HG03571 (cell line): Measurements from ENCODE around the gene DEF6.

Experiments
- ATAC-seq: cut with Tn5 transposase; IDR thresholded peaks from one replicate; pipeline ENCODE4 v1.9.1; 2021; ENCODE audit not compliant: unreplicated experiment

The DEF6 gene

GRCh38 chr6:35342258-35343091 lies 44.9 kb downstream of the DEF6 start, which contains the start of gene PPARD:
Gene PPARD, plus strand, starts transcription at chr6:35342558. Its CDS starts 68,530 bp downstream, at chr6:35411088.
- ATAC-seq: peak; percentile 89

- ATAC-seq: no peak
These were observed 45.6 kb downstream of the DEF6 start for GRCh38 chr6:35343092-35343834.

- ATAC-seq: no peak
These were observed 46.4 kb downstream of the DEF6 start for GRCh38 chr6:35343835-35344550.

- ATAC-seq: no peak
These were observed 53.8 kb downstream of the DEF6 start for GRCh38 chr6:35351422-35351821.

GRCh38 chr6:35352735-35353134 lies 55.1 kb downstream of the DEF6 start:
- no peak for ATAC-seq

- no peak for ATAC-seq
These were observed 56.9 kb downstream of the DEF6 start for GRCh38 chr6:35354361-35355135.

GRCh38 chr6:35356391-35356790 lies 58.8 kb downstream of the DEF6 start:
- no peak for ATAC-seq

GRCh38 chr6:35357677-35358076 lies 60.1 kb downstream of the DEF6 start:
- ATAC-seq: no peak

GRCh38 chr6:35358086-35358485 lies 60.5 kb downstream of the DEF6 start:
- no peak for ATAC-seq

- no peak for ATAC-seq
These were observed 61.7 kb downstream of the DEF6 start for GRCh38 chr6:35359346-35359743.

GRCh38 chr6:35359744-35360348 lies 62.2 kb downstream of the DEF6 start:
- no peak for ATAC-seq

GRCh38 chr6:35360349-35361138 lies 62.9 kb downstream of the DEF6 start:
- ATAC-seq: no peak

GRCh38 chr6:35362200-35362599 lies 64.6 kb downstream of the DEF6 start:
- no peak for ATAC-seq

GRCh38 chr6:35363293-35363750 lies 65.7 kb downstream of the DEF6 start:
- ATAC-seq: no peak

- no peak for ATAC-seq
These were observed 68.1 kb downstream of the DEF6 start for GRCh38 chr6:35365594-35366203.

GRCh38 chr6:35366204-35366596 lies 68.6 kb downstream of the DEF6 start:
- no peak for ATAC-seq

GRCh38 chr6:35367646-35368037 lies 70.0 kb downstream of the DEF6 start:
- no peak for ATAC-seq

GRCh38 chr6:35368038-35368887 lies 70.6 kb downstream of the DEF6 start:
- ATAC-seq: no peak
